HEK293 (cell line): ENCODE measurements around the gene NCDN.

ENCODE experiments used
- CTCF ChIP-seq: fragments of 450-650 bp; formaldehyde crosslinking; IDR thresholded peaks from 2 replicates; pipeline ENCODE4 v1.5.1; 2016; ENCODE audit warnings: missing biosample characterization, missing genetic modification characterization
- SP2 ChIP-seq: fragments of 450-650 bp; formaldehyde crosslinking; IDR thresholded peaks from 2 replicates; pipeline ENCODE4 v1.5.1; 2016; ENCODE audit warnings: missing biosample characterization, missing genetic modification characterization
- YY1 ChIP-seq: fragments of 450-650 bp; formaldehyde crosslinking; IDR thresholded peaks from 2 replicates; pipeline ENCODE4 v1.5.1; 2018; ENCODE audit warnings: missing biosample characterization, missing genetic modification characterization
- ZBTB10 ChIP-seq: fragments of 450-650 bp; formaldehyde crosslinking; IDR thresholded peaks from 2 replicates; pipeline ENCODE4 v1.5.1; 2016; ENCODE audit warnings: missing biosample characterization, missing genetic modification characterization
- ZNF211 ChIP-seq: fragments of 450-650 bp; formaldehyde crosslinking; IDR thresholded peaks from 2 replicates; pipeline ENCODE4 v1.5.1; 2016; ENCODE audit warnings: low read depth, missing biosample characterization, missing genetic modification characterization
- ZNF239 ChIP-seq: fragments of 450-650 bp; formaldehyde crosslinking; IDR thresholded peaks from 2 replicates; pipeline ENCODE4 v1.5.1; 2016; ENCODE audit warnings: missing biosample characterization, missing genetic modification characterization
- ZNF626 ChIP-seq: fragments of 450-650 bp; sonication (Bioruptor Pico); formaldehyde crosslinking; IDR thresholded peaks from 2 replicates; pipeline ENCODE4 v1.5.1; 2018; ENCODE audit warnings: missing biosample characterization, missing genetic modification characterization, inconsistent platforms

- TF ChIP-seq ZBTB10 (no peak), ZNF239 (no peak), SP2 (tag by site-specific recombination) (no peak), CTCF (tag by site-specific recombination) (no peak), YY1 (tag by site-specific recombination) (no peak), ZNF211 (no peak), ZNF626 (tag by site-specific recombination) (no peak)
These were observed 13.7 kb downstream of the NCDN start for GRCh38 chr1:35571263-35571662.
